A204.1 (cell line): Measurements from ENCODE around the gene WDR4.
"Not testable (repeated sequence)": the region's sequence is repeated elsewhere in the genome, so short reads cannot be mapped to it uniquely, and the experiment has no call there.

Source experiments
- FAIRE-seq: peaks from 2 replicates; lab custom pipeline; 2012; peaks lifted over from hg19 to GRCh38; lab: Jason Lieb, UNC

Gene WDR4

GRCh38 chr21:42852925-42853570 is 26.3 kb downstream of the WDR4 start:
- no peak for FAIRE-seq

- FAIRE-seq: no peak
Observed at GRCh38 chr21:42851812-42852665, 27.3 kb downstream of the WDR4 start.

GRCh38 chr21:42850866-42851391 is 28.4 kb downstream of the WDR4 start:
- FAIRE-seq: no peak

- FAIRE-seq: no peak
Observed at GRCh38 chr21:42850463-42850862, 28.9 kb downstream of the WDR4 start.

- no peak for FAIRE-seq
Observed at GRCh38 chr21:42849759-42850412, 29.5 kb downstream of the WDR4 start.

GRCh38 chr21:42848932-42849758 is 30.2 kb downstream of the WDR4 start:
- no peak for FAIRE-seq

GRCh38 chr21:42848144-42848931 is 31.0 kb downstream of the WDR4 start:
- FAIRE-seq: not testable (repeated sequence)

GRCh38 chr21:42847726-42848125 is 31.6 kb downstream of the WDR4 start:
- no peak for FAIRE-seq

- FAIRE-seq: no peak
Observed at GRCh38 chr21:42847051-42847707, 32.2 kb downstream of the WDR4 start.

GRCh38 chr21:42846221-42846620 is 33.1 kb downstream of the WDR4 start:
- no peak for FAIRE-seq

GRCh38 chr21:42845296-42845965 is 33.9 kb downstream of the WDR4 start:
- FAIRE-seq: no peak

- FAIRE-seq: no peak
Observed at GRCh38 chr21:42844411-42845113, 34.8 kb downstream of the WDR4 start.

- FAIRE-seq: no peak
Observed at GRCh38 chr21:42843056-42843455, 36.3 kb downstream of the WDR4 start.

- FAIRE-seq: not testable (repeated sequence)
Observed at GRCh38 chr21:42841916-42842655, 37.3 kb downstream of the WDR4 start.

- no peak for FAIRE-seq
Observed at GRCh38 chr21:42841156-42841915, 38.0 kb downstream of the WDR4 start.

GRCh38 chr21:42840411-42841155 is 38.8 kb downstream of the WDR4 start:
- FAIRE-seq: no peak
